ENCODE results near the gene NRDC. TPM values are rescaled to one million over a fixed set of nuclear protein-coding genes. Genes with fewer than 3 reads are reported as not detected.
"Not testable (repeated sequence)": the region's sequence is repeated elsewhere in the genome, so short reads cannot be mapped to it uniquely, and the experiment has no call there.

NRDC gene
- total and polyA plus RNA-seq, 7 donors: 34.4 to 91.4 (median 71.0) TPM

- H3K36me3 ChIP-seq: no peaks in the 10 kb centered on the region
- TF ChIP-seq POLR2AphosphoS5 (IDR thresholded peaks at IDR 0.05) (no peak), CTCF (IDR thresholded peaks at IDR 0.05) (no peak), EP300 (IDR thresholded peaks at IDR 0.05) (no peak), POLR2A (IDR thresholded peaks at IDR 0.05) (no peak)
- peaks cover 0 to 11% (median 5%) of the 10 kb centered on the region in 3 donors for H3K27me3 ChIP-seq
- 87 to 88% methylated on average over 5 of the region's 5 CpGs for WGBS, 2 donors
- no peaks in the 10 kb centered on the region for H3K9me3 ChIP-seq
- intact Hi-C loops (cut with DNase I): no loop called here
- no peak overlapping the region for H3K27ac ChIP-seq
- no peak for DNase-seq
- H3K4me1 ChIP-seq: no peaks in the 10 kb centered on the region
- H3K4me3 ChIP-seq: no peak overlapping the region
Measured at GRCh38 chr1:51902456-51902855, 23.9 kb upstream of the NRDC start.

DNA sequence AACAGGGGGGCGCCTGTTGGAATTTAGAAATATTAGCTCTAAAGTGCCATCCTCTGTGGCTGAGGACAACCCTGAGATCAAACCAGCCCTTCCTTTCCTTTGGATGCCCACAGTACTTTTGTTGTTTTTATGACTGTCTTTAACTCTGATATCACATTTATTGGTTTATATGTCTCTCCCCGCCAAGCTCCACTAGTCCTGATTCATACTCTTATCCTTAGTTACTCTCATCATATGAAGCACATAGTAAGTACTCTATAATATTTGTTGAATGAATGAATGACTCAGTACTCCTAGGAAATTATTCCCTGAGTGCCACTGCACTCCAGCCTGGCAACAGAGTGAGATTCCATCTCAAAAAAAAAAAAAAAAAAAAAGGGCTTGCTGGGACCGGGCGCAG lies 22.6 kb upstream of the NRDC start:
- H3K36me3 ChIP-seq: no peaks in the 10 kb centered on the region
- TF ChIP-seq POLR2A (IDR thresholded peaks at IDR 0.05): no peak
- TF ChIP-seq CTCF (IDR thresholded peaks at IDR 0.05): no peak
- TF ChIP-seq POLR2AphosphoS5 (IDR thresholded peaks at IDR 0.05): no peak
- TF ChIP-seq EP300 (IDR thresholded peaks at IDR 0.05): no peak
- H3K27ac ChIP-seq: no peak overlapping the region
- no peak for DNase-seq
- H3K9me3 ChIP-seq: no peaks in the 10 kb centered on the region
- intact Hi-C loops (cut with DNase I): no loop called here
- H3K4me1 ChIP-seq: peaks cover 0 to 5% (median 0%) of the 10 kb centered on the region in 4 donors
- no peak overlapping the region for H3K4me3 ChIP-seq
- WGBS, 2 donors: 84 to 89% methylated on average over 4 of the region's 4 CpGs
- peaks cover 0 to 14% (median 5%) of the 10 kb centered on the region in 3 donors for H3K27me3 ChIP-seq

DNA sequence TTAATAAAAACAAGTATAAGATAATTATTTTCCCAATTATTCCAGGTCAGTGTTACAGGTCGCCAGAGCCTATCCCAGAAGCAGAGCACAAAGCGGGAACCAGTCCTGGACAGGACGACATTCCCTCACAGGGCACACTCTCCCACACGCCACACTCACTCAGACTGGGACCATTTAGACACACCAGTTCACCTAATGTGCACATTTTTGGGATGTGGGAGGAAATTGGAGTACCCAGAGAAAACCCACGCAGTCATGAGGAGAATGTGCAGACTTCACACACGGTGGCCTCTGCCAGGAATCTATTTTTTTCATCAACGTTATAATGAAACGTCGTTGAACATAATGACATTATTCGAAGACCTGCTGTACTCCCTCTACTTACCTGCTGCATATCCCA lies 20.5 kb upstream of the NRDC start:
- no peak for DNase-seq
- no peaks in the 10 kb centered on the region for H3K9me3 ChIP-seq
- 79 to 83% methylated on average over 10 of the region's 10 CpGs for WGBS, 2 donors
- no peak overlapping the region for H3K27ac ChIP-seq
- H3K4me3 ChIP-seq: no peak overlapping the region
- H3K4me1 ChIP-seq: peaks cover 0 to 5% (median 0%) of the 10 kb centered on the region in 4 donors
- peaks cover 0 to 22% (median 5%) of the 10 kb centered on the region in 3 donors for H3K27me3 ChIP-seq
- no peaks in the 10 kb centered on the region for H3K36me3 ChIP-seq
- intact Hi-C loops (cut with DNase I): no loop called here
- TF ChIP-seq EP300 (IDR thresholded peaks at IDR 0.05): no peak
- TF ChIP-seq CTCF (IDR thresholded peaks at IDR 0.05): no peak
- TF ChIP-seq POLR2A (IDR thresholded peaks at IDR 0.05): no peak
- TF ChIP-seq POLR2AphosphoS5 (IDR thresholded peaks at IDR 0.05): no peak

GRCh38 chr1:51898090-51898734 lies 19.7 kb upstream of the NRDC start:
- WGBS, 2 donors: 75 to 76% methylated on average over 6 of the region's 6 CpGs
- H3K4me1 ChIP-seq: peaks cover 0 to 5% (median 0%) of the 10 kb centered on the region in 4 donors
- intact Hi-C loops (cut with DNase I): no loop called here
- H3K4me3 ChIP-seq: no peak overlapping the region
- peaks cover 0 to 22% (median 5%) of the 10 kb centered on the region in 3 donors for H3K27me3 ChIP-seq
- no peak overlapping the region for H3K27ac ChIP-seq
- TF ChIP-seq POLR2AphosphoS5 (IDR thresholded peaks at IDR 0.05) (no peak), POLR2A (IDR thresholded peaks at IDR 0.05) (no peak), CTCF (IDR thresholded peaks at IDR 0.05) (no peak), EP300 (IDR thresholded peaks at IDR 0.05) (no peak)
- H3K36me3 ChIP-seq: no peaks in the 10 kb centered on the region
- DNase-seq: no peak
- no peaks in the 10 kb centered on the region for H3K9me3 ChIP-seq

DNA sequence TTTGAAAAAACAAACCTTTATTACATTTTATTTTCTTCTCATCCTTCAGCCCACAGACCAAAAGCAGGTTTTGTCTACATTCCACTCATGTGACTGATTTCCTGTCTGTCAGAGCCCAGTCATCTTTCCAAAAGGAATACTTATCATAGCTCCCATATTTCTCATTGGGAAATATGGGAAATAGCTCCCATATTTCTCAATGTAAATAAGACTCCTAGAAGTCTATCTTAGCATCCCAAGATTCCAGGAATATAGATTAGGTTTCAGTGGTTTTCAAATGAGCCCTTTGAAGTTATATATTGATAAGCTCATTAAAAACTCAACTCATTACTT lies 19.1 kb upstream of the NRDC start:
- peaks cover 0 to 22% (median 5%) of the 10 kb centered on the region in 3 donors for H3K27me3 ChIP-seq
- no peaks in the 10 kb centered on the region for H3K9me3 ChIP-seq
- intact Hi-C loops (cut with DNase I): loop anchor here (1.0 kb wide), 1 partner anchor 105 kb away; no protein-coding TSS in a partner anchor
- H3K4me1 ChIP-seq: peaks cover 0 to 5% (median 0%) of the 10 kb centered on the region in 4 donors
- no peak for DNase-seq
- no peak overlapping the region for H3K27ac ChIP-seq
- H3K36me3 ChIP-seq: no peaks in the 10 kb centered on the region
- TF ChIP-seq POLR2A (IDR thresholded peaks at IDR 0.05) (no peak), CTCF (IDR thresholded peaks at IDR 0.05) (no peak)
- H3K4me3 ChIP-seq: no peak overlapping the region

DNA sequence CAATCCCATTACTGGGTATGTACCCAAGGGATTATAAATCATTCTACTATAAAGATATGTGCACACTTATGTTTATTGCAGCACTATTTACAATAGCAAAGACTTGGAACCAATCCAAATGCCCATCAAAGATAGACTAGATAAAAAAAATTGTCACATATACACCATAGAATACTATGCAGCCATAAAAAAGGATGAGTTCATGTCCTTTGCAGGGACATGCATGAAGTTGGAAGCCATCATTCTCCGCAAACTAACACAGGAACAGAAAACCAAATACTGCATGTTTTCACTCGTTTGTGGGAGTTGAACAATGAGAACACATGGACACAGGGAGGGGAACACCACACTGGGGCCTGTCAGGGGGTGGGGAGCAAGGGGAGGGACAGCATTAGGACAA lies 16.2 kb upstream of the NRDC start:
- peaks cover 0 to 23% (median 0%) of the 10 kb centered on the region in 3 donors for H3K27me3 ChIP-seq
- H3K4me1 ChIP-seq; H3K36me3 ChIP-seq; intact Hi-C loops (cut with DNase I); H3K9me3 ChIP-seq; H3K4me3 ChIP-seq; DNase-seq; H3K27ac ChIP-seq: not testable (repeated sequence)
- WGBS, 2 donors: 68 to 73% methylated on average over 2 of the region's 2 CpGs

Measured in sigmoid colon (tissue), 7 donors.